GM12892 (cell line): ENCODE measurements around the gene AK8.

Experiments used
- POLR2A ChIP-seq: IDR thresholded peaks from 2 replicates; pipeline ENCODE4 v1.6.1; 2011; ENCODE audit warnings: low read depth, low read length, control low read depth
- POLR2AphosphoS5 ChIP-seq: IDR thresholded peaks from 2 replicates; pipeline ENCODE4 v1.6.1; 2011; ENCODE audit warnings: low read depth, low read length, control low read depth

DNA sequence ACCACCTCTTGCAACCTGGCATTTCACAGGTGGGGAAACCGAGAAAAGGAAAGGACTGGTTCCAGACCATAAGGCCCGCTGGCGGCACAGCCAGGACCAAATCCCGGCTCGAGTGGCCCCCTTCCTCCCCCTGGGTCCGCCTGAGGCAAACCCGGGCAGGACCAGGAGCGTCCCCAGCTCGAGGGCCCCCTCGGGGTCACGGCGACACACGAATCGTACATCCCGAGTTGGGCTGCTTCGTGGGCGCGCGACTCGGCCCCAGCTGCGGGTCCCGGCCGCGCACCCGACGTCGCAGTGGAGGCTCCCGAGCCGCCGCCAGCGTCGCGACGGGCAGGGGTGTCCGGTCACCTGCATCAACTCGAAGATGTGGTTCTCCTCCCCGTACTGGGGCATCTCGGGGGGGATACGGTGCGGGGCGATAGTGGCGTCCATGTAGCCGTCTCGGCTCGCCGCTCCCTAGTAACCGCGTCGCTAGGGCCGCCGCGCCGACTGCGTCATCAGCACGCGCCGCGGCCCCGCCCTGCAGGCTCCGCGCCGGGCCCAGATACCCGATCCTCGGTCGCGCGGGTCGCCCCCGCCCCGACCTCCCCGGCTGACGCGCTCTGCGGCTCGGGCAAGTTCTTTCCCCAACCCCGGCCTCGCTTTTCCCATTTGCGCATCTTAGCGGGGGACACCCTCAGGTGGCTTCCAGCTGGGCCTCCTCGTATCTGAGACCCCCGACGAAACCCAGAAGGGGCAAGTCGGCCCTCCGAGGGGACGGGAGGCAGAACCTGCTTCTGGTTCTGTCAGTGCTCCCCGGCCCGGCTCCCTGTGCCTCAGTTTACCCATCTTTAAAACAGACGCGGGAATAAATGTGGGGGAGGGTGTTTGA is at the start of gene AK8:
- TF ChIP-seq POLR2AphosphoS5 (no peak), POLR2A (no peak; the same call in 1 of the 2 replicates)
